ENCODE measurements around the gene CRYBG1.

The CRYBG1 gene

DNA sequence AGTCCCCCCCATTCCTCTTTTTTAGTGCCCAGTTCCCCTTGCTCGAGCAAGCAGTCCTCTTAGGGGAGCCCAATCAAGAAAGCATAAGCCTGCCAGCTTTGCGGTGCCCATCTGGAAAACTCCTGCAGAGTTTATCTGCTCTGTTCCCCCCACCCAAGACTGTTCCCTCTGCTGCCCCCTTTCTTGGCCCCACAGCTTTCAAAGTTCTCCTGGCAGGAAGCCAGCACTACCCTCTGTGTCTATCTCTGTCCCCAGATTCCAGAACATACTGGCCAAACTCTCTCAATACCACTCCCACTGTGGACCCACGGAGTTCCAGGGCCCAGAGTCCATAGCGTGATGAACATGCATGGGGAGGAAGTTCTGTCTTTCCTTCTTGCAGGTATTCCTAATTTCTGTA lies 55.4 kb downstream of the CRYBG1 start:
- TF ChIP-seq, protein P1, sequence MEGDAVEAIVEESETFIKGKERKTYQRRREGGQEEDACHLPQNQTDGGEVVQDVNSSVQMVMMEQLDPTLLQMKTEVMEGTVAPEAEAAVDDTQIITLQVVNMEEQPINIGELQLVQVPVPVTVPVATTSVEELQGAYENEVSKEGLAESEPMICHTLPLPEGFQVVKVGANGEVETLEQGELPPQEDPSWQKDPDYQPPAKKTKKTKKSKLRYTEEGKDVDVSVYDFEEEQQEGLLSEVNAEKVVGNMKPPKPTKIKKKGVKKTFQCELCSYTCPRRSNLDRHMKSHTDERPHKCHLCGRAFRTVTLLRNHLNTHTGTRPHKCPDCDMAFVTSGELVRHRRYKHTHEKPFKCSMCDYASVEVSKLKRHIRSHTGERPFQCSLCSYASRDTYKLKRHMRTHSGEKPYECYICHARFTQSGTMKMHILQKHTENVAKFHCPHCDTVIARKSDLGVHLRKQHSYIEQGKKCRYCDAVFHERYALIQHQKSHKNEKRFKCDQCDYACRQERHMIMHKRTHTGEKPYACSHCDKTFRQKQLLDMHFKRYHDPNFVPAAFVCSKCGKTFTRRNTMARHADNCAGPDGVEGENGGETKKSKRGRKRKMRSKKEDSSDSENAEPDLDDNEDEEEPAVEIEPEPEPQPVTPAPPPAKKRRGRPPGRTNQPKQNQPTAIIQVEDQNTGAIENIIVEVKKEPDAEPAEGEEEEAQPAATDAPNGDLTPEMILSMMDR (IDR thresholded peaks at IDR 0.05; ENCODE audit: control extremely low read depth, extremely low read depth, low read depth, missing control alignments) = no peak
- no peak for DNase-seq (ENCODE audit: extremely low spot score)
- CTCF ChIA-PET = interaction anchor here (0.8 to 1.3 kb wide), 2 partner anchors 14 to 30 kb away, joined by 3 read pairs; no protein-coding TSS in a partner anchor
- POLR2A ChIA-PET = no interaction called here

DNA sequence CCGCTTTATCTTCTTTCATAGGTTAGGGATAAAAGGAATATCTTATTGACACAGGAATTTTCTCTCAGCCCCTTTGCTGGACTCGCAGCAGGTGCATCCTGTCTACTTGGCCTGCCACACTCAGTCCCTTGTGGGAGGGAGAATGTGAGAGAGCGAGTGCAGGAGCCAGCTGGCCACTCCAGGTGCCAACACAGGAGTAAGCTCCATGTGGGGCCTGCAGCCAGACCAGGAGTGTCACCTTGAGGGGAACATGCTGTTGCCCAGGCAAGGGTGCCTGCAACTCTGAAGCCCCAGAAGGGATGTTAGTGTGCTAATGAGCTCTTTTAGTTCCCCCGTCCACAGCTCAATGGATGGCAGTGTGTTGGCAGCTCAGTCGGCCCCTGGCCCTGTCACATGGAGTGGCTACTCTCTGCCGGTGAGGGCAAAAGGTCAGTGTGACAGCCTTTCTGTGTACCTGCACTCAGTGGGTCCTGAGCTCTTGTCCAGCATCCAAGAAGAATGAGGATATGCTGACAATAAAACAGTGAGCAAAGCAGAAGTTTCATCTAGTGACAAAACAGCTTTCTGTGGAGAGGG lies 57.1 kb downstream of the CRYBG1 start:
- TF ChIP-seq, protein P1 (IDR thresholded peaks at IDR 0.05; ENCODE audit: control extremely low read depth, extremely low read depth, low read depth, missing control alignments) = no peak
- no peak for DNase-seq (ENCODE audit: extremely low spot score)
- ChIA-PET POLR2A (no interaction called here), CTCF (interaction anchor here (0.9 to 1.2 kb wide), 3 partner anchors 20 to 78 kb away, joined by 3 read pairs; no protein-coding TSS in a partner anchor)

DNA sequence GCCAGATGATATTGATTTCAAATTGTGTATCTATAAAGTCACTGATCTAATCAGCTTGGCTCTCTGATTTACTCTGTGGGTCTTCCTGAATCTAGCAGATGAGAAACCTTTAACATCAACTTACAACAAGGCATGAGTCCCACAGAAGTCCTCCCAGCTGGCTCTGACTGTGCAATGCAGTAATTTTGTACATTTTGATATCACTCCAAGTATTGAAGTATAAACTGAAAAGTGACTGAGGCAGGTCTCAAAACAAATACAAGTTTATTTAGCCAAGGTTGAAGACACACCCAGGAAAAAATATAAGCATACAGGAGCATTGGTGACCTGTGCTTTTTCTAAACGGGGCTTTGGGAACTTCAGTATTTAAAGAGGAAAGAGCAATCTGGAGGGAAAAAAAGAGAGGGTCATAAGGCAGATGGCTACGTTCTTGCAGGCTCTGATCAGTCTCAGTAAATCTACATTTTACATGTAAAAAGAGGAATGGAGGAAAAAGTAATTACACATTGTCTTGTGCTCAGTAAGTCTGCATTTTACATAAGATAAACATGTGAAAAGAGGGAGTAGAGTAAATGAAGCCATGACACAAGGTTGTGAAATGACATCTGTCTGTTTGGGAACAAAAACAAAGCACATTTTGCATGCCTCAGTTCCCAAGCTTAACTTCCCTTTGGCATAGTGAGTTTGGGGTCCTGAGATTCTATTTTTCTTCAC lies 59.5 kb downstream of the CRYBG1 start:
- TF ChIP-seq, protein P1 (IDR thresholded peaks at IDR 0.05; ENCODE audit: control extremely low read depth, extremely low read depth, low read depth, missing control alignments) = no peak
- POLR2A ChIA-PET = no interaction called here
- CTCF ChIA-PET = no interaction called here
- DNase-seq (ENCODE audit: extremely low spot score) = no peak

DNA sequence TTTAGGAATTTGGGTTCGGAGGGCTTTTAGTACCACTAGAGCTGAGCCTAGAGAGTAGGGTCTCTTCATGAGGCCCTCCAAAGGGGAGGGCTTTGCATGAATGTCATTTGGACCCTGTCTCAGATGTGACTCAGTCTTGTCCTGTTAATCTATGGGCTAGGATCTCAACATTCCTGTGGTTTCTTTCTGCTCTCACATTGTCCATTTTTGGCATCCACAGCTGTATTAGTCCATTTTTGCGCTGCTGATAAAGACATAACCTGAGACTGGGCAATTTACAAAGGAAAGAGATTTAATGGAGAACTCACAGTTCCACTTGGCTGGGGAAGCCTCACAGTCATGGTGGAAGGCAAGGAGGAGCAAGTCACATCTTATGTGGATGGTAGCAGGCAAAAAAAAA lies 61.0 kb downstream of the CRYBG1 start:
- POLR2A ChIA-PET = no interaction called here
- CTCF ChIA-PET = no interaction called here
- no peak for DNase-seq (ENCODE audit: extremely low spot score)
- TF ChIP-seq, protein P1 (IDR thresholded peaks at IDR 0.05; ENCODE audit: control extremely low read depth, extremely low read depth, low read depth, missing control alignments) = no peak

DNA sequence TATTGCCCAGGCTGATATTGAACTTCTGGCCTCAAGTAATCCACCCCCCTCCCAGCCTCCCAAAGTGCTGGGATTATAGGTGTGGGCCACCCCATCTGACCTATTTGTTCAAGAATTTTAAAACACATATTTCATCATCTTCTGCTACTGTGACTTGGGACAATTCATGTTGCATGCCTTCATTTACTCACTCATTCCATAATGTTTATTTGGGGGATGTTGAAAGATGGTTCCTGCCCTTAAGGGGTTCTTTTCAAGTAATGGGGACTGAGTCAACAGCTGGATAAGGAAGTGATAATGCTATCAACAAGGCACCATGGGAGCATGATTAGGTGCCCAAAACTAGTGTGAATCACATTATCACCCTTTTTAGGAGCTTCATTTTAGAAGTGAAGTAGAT lies 62.0 kb downstream of the CRYBG1 start:
- POLR2A ChIA-PET = no interaction called here
- CTCF ChIA-PET = interaction anchor here (0.8 kb wide), 1 partner anchor 62 kb away, joined by 3 read pairs; the partner anchor contains the start of gene CRYBG1
- TF ChIP-seq, protein P1 (IDR thresholded peaks at IDR 0.05; ENCODE audit: control extremely low read depth, extremely low read depth, low read depth, missing control alignments) = no peak
- DNase-seq (ENCODE audit: extremely low spot score) = no peak

DNA sequence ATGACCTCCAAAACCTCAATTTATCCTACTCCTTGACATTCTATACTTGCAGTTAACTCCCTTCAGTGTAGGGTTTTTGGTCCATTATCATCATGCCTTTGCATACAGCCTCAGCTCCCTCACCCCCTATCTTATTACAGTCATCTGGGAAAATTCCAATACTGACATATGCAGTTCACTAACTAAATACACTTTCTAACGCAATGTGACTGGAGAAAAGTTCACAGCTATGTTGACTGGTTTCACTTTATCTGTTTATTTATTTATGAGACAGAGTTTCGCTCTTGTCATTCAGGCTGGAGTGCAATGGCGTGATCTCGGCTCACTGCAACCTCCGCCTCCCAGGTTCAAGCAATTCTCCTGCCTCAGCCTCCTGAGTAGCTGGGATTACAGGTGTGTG lies 64.9 kb downstream of the CRYBG1 start:
- TF ChIP-seq, protein P1 (IDR thresholded peaks at IDR 0.05; ENCODE audit: control extremely low read depth, extremely low read depth, low read depth, missing control alignments) = no peak
- ChIA-PET CTCF (no interaction called here), POLR2A (no interaction called here)
- no peak for DNase-seq (ENCODE audit: extremely low spot score)
